Astrocyte of the cerebellum (primary cell): ENCODE results near the gene GFY.

ENCODE experiments used
- DNase-seq: peaks from one replicate; pipeline ENCODE4 v3.0.0-alpha.2; 2011; ENCODE audit warnings: low read depth
- H3K4me3 ChIP-seq: 2 replicates; pipeline ENCODE4 v1.5.1; 2011; ENCODE audit warnings: mild to moderate bottlenecking, low read depth, low read length, moderate library complexity
- CTCF ChIP-seq: IDR thresholded peaks from 2 replicates; pipeline ENCODE4 v1.5.1; 2012; ENCODE audit warnings: low read length, low read depth, moderate library complexity, mild to moderate bottlenecking; ENCODE audit errors: missing control alignments
- in situ Hi-C: cut with HindIII; loops from 2 replicates; pipeline ENCODE4 v1.10.0; 2017; ENCODE audit warnings: low sequenced_read_pairs

GFY gene

GRCh38 chr19:49415102-49415809, 9.9 kb upstream of the GFY start:
- no peak for TF ChIP-seq CTCF
- no peak for DNase-seq
- in situ Hi-C loops: no loop called here
- no peak overlapping the region for H3K4me3 ChIP-seq

DNA sequence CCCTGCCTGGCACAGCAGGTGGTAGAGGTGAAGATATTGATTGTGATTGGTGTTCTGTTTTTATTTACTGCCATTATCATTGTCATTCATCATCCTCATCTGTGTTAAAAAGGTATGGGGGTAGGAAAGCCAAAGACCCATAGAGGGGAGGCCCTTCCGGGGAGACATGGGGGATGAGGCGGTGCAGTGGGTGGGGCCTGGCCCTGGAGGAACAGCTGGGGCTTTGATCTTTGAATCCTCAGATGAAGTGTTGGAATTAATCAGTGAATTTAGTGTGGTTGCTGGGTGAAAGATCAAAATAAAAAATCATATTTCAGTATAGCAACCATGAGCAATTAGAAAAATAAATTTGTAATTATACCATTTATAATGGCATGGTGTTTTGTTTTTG, 9.4 kb upstream of the GFY start:
- in situ Hi-C loops: no loop called here
- no peak for DNase-seq
- TF ChIP-seq CTCF: no peak
- H3K4me3 ChIP-seq: no peak overlapping the region

DNA sequence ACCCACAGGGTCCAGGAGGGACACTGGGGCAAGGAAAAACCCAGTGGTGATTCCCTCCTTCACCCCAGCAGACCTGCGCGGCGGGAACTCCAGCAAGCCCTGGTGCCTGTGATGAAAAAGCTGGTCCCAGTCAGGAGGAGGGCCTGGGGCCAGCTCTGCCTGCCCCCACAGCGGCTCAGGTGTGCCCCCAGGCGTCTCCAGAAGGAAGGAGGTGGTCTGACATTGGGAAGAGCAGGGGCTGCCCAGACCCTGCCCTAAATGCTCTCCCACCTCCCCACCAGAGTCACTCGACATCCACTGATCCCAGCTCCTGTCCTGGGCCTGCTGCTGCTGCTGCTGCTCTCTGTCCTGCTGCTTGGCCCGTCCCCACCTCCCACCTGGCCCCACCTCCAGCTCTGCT, 8.1 kb upstream of the GFY start:
- TF ChIP-seq CTCF: no peak
- in situ Hi-C loops: no loop called here
- no peak overlapping the region for H3K4me3 ChIP-seq
- DNase-seq: no peak

DNA sequence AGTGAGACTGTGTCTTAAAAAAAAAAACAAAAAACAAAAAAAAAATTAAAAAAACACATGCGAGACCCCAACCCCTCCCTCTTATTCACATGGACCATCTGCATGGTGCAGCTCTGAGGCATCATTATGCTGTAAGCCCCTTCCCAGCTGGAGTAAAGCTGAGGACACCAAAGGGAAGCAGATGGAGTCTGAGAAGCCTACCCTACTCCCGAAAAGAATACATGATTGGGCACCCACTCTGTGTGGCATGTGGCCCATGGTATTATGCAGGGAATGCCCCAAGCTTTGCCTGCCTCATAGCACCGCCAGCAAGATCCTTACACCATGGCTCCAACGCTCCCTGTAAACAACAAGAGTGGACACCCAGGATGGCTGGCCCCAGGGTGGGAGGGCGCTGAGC, 6.7 kb upstream of the GFY start:
- in situ Hi-C loops: no loop called here
- no peak for TF ChIP-seq CTCF
- no peak for DNase-seq
- H3K4me3 ChIP-seq: no peak overlapping the region

DNA sequence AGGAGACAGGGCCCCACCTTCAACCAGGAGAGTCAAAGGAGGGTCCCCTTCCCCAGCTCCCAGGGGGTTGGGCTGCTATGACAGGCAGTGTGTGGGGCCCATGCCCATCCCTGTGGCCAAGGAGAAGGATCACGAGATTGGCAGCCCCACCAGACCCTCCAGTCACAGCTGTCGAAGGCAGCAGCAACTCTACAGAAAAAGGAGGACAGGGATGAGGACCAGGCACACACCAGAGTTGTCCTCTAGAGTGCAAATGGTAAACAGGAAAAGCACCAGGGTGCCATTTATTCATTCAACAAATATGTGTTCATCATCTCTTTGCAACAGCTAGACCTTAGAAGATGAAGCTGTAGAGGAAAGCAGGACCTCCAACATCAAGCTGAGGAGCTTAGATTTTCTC, 6.0 kb upstream of the GFY start:
- DNase-seq: no peak
- no peak overlapping the region for H3K4me3 ChIP-seq
- TF ChIP-seq CTCF: no peak
- in situ Hi-C loops: no loop called here

DNA sequence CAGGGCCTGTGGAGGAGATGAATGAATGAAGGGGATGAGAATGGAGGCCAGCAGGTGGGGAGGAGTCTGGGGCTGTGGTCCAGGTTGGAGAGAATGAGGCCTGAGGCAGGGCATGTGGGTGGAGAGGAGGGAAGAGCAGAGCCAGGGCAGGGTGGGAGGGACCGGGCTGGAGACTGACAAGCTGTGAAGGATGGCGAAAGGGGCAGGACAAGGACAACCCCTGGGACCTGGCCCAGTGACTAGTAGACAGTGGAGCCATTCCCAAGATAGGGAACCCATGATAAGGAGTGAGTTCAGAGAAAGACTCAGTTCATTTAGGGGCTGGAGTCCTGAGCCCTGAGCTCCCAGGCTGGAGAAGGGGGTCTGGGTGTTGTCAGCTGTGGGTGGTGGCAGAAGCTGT, 5.0 kb upstream of the GFY start:
- no peak for DNase-seq
- no peak for TF ChIP-seq CTCF
- in situ Hi-C loops: no loop called here
- no peak overlapping the region for H3K4me3 ChIP-seq
